ENCODE results near the gene SNX8. TPM values are rescaled to one million over a fixed set of nuclear protein-coding genes. Genes with fewer than 3 reads are reported as not detected.

SNX8 gene
- total RNA-seq, 1 experiment from 2014 or later: 40.6 TPM

DNA sequence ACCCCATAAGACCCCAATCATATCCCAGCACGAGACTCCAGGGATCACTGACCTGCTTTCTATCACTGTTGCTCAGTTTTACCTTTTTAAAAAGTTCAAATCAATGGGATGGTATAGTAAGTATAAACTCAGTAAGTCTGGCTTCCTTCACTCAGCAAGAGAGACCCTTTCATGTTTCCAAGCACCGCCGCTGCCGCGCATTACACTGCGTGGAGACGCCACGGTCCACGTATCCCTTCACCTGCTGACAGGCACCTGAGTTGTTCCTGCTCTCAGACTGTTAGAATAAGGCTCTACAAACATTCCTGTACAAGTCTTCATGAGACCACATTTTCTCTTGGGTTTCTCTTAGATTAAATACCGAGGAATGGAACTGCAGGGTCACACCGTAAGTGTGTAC is 109.8 kb downstream of the SNX8 start:
- no peak overlapping the region for H3K4me3 Mint-ChIP-seq

More for the DNA sequence above, 109.8 kb downstream of the SNX8 start:
- Histone ChIP-seq H3K79me2 (ENCODE audit: insufficient read depth, low read length) (no peaks in the 10 kb centered on the region), H3K79me1 (ENCODE audit: insufficient read depth, low read depth, low read length, poor library complexity, severe bottlenecking) (no peaks in the 10 kb centered on the region), H3K9ac (ENCODE audit: extremely low read depth, insufficient read length, low read length) (no peak overlapping the region), H4K8ac (replicated peaks; ENCODE audit: insufficient read length, low read depth, low read length) (no peak overlapping the region), H4K91ac (ENCODE audit: insufficient read length, low read depth, low read length) (no peak overlapping the region), H2BK12ac (ENCODE audit: insufficient read length, low read depth, low read length) (no peak overlapping the region), H4K5ac (ENCODE audit: insufficient read length, low read depth, low read length) (no peak overlapping the region), H3K27me3 (ENCODE audit: insufficient read depth, low read length) (no peaks in the 10 kb centered on the region), H2AFZ (ENCODE audit: low read length) (no peak overlapping the region), H3K4me2 (ENCODE audit: insufficient read depth, insufficient read length, low read length) (no peak overlapping the region), H4K20me1 (ENCODE audit: control insufficient read depth, insufficient read depth, insufficient read length) (no peaks in the 10 kb centered on the region), H2BK20ac (ENCODE audit: low read depth, low read length, poor library complexity, severe bottlenecking) (no peak overlapping the region), H3K27ac (ENCODE audit: insufficient read length, low read depth, low read length) (no peak overlapping the region), H2BK15ac (ENCODE audit: low read depth, low read length) (no peak overlapping the region), H2BK5ac (ENCODE audit: insufficient read length, low read length) (no peak overlapping the region), H3K18ac (ENCODE audit: insufficient read length, low read depth, low read length) (no peak overlapping the region), H3K56ac (ENCODE audit: insufficient read length, low read depth, low read length) (no peak overlapping the region), H3K9me3 (ENCODE audit: control insufficient read depth, low read depth, low read length) (no peaks in the 10 kb centered on the region), H3K4ac (ENCODE audit: low read depth, low read length) (no peak overlapping the region), H3K23ac (ENCODE audit: insufficient read length, low read depth, low read length) (no peak overlapping the region), H2BK120ac (ENCODE audit: low read depth, low read length, poor library complexity, severe bottlenecking) (no peak overlapping the region), H3K14ac (ENCODE audit: insufficient read depth, low read length) (no peak overlapping the region), H2AK5ac (ENCODE audit: insufficient read length, low read length) (no peak overlapping the region), H3T11ph (ENCODE audit: low read length) (no peak overlapping the region), H3K4me1 (ENCODE audit: insufficient read depth, low read length) (no peaks in the 10 kb centered on the region), H3K23me2 (ENCODE audit: insufficient read length, low read depth, low read length, poor library complexity, severe bottlenecking) (no peaks in the 10 kb centered on the region)
- no peak for DNase-seq
- Mint-ChIP-seq H3K4me1 (no peaks in the 10 kb centered on the region), H3K9me3 (no peaks in the 10 kb centered on the region; a peak in 1 of 5 replicates), H3K27me3 (ENCODE audit: low read depth) (no peaks in the 10 kb centered on the region), H3K36me3 (ENCODE audit: insufficient read depth in 1 of 3, low read depth in 3 of 3) (peaks cover 25 to 44% (median 44%) of the 10 kb centered on the region in 3 experiments; a peak in 6 of 7 replicates), H3K27ac (peak overlapping the region in 2 of 3 experiments; percentile 73 to 90; a peak in 4 of 7 replicates)
- no CpG with 5 or more reads among the region's 11 CpGs for WGBS (ENCODE audit: extremely low coverage, insufficient read length, low lambda C conversion rate)
- TF ChIP-seq, protein P1, sequence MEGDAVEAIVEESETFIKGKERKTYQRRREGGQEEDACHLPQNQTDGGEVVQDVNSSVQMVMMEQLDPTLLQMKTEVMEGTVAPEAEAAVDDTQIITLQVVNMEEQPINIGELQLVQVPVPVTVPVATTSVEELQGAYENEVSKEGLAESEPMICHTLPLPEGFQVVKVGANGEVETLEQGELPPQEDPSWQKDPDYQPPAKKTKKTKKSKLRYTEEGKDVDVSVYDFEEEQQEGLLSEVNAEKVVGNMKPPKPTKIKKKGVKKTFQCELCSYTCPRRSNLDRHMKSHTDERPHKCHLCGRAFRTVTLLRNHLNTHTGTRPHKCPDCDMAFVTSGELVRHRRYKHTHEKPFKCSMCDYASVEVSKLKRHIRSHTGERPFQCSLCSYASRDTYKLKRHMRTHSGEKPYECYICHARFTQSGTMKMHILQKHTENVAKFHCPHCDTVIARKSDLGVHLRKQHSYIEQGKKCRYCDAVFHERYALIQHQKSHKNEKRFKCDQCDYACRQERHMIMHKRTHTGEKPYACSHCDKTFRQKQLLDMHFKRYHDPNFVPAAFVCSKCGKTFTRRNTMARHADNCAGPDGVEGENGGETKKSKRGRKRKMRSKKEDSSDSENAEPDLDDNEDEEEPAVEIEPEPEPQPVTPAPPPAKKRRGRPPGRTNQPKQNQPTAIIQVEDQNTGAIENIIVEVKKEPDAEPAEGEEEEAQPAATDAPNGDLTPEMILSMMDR (conservative IDR thresholded peaks at IDR 0.05): no peak

Data from H9 (cell line).